ENCODE data around the gene SH2D5.
A peak's percentile ranks its signal among the peaks of the same experiment; 100 is the strongest.

Gene SH2D5

DNA sequence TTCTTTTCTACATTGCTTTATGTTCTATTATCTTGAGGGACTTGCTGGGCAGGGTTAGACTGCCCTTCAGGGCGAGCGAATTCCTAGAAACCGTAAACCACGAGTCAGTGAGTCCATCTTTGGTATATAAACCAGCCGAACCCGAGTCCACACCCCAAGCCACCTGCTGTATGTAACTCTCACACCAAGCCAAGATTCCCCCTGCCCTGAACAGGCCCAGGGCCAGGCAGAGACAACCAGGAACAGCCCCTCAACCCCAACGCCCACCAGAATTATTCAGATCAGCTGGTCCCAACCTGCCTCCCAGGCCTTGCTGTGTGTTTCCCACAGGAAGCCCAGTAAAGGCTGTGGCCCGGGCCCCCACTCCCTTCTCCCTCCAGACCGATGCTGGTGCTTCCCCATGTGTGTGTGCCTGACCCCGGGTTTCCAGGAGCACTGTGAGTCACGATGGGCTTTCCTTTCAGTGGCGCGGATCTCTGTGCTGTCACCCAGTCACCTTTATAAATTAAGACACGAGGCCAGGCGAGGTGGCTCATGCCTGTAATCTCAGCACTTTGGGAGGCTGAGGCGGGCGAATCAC, 31.8 kb downstream of the SH2D5 start:
- TF ChIP-seq CTCF (IDR thresholded peaks at IDR 0.05; ENCODE audit: low read length, missing control alignments): no peak
- no peak for DNase-seq (ENCODE audit: low read depth)
- H3K4me3 ChIP-seq (replicated peaks; ENCODE audit: low read depth, low read length): no peak overlapping the region

GRCh38 chr1:20699558-20699957, 32.9 kb downstream of the SH2D5 start:
- H3K4me3 ChIP-seq (replicated peaks; ENCODE audit: low read depth, low read length): no peak overlapping the region
- TF ChIP-seq CTCF (IDR thresholded peaks at IDR 0.05; ENCODE audit: low read length, missing control alignments): no peak
- DNase-seq (ENCODE audit: low read depth): no peak

DNA sequence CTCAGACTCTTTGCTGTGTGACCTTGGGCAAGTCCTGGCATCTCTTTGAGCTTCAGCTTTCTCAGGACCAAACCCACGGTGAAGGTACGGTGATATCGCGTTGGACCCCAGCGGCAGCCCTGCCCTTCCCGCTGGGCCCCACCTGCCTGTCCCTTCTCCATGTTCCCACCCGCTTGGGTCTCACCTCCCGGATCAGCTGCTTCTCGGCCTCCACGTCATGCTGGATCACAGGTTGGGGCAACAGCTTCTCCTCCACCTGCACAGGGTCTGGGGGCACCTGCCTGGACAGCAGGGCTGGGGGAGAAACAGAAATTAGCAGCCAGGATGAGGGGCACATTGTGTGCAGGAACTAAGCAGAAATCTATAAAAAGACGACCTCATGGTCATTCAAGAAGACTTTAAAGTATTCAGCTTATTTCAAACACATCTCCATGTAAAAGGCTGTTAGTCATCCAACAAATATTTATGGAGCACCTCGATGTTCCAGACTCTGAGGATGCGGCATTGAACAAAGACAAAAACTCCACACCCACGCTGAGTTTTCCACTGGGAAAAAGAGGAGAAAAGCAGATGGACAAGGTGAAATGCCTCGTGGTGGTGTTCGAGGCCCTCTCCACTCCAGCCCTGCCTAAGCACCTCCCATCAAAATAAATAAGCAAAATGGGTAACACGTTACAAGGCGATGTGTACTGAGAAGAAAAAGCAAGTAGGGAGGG, 34.1 kb downstream of the SH2D5 start:
- peak; percentile 43 for DNase-seq (ENCODE audit: low read depth)
- H3K4me3 ChIP-seq (replicated peaks; ENCODE audit: low read depth, low read length): no peak overlapping the region
- no peak for TF ChIP-seq CTCF (IDR thresholded peaks at IDR 0.05; ENCODE audit: low read length, missing control alignments)

DNA sequence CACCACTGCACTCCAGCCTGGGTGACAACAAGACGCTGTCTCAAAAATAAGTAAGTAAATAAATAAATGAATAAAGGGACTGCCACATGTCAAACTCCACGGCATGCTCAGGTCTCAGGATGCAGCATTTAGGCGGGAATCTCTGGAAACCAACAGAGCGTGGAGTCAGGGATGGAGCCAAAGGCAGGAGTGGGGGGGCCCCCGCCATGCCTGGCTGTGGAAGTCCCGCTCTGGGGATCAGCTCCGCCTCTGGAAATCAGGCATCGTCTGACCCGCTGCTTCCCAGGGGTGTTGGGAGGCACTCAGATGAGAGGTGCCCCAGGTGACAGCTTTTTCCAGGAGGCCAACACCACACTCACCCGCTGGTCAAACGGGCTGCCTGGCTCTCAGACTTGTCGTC, 34.9 kb downstream of the SH2D5 start:
- DNase-seq (ENCODE audit: low read depth): no peak
- no peak overlapping the region for H3K4me3 ChIP-seq (replicated peaks; ENCODE audit: low read depth, low read length)
- no peak for TF ChIP-seq CTCF (IDR thresholded peaks at IDR 0.05; ENCODE audit: low read length, missing control alignments)

DNA sequence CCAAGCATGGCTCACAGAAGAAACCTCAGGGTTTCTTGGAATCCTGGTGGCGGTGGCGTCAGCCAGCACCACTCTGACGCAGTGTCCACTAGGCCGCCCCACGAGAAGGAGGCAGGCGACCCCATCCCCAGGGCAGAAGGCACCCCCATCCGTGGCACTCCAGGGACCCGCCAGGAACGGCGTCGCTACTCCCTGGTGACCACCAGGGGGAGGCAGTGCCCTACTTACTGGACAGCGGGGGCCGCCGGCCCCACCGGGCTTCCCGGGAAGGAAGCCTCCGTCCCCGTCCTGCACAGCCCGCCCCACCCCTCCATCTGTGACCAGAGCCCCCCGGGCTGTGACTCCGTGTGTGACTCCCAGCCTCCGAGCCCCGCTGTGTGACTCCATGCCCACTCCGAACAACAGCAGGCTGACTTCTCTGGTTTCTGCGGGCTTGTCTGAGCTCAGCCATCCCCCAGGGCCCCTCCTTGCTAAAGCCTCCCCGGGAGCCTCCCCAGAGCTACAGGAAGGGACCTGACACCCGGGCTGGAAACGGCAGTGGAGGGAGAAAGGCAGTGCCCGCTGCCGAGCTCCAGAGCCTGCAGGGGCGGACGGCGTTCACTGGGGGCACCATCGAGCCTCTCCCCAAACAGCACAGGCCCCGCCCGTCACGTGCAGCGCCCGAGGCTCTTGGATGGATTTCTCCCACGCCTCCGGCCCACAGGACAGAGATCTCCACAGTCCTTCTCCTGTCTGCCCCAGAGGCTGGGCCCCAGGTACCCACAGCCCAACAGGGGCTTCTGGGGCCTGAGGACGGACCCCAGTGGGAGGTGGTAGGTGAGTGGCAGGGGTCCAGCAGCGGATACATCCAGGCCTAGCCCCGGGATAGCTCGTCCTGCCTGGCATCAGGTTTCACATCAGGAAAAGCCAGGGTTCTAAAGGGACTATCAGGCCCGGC, 35.8 kb downstream of the SH2D5 start:
- peak; percentile 81 for TF ChIP-seq CTCF (IDR thresholded peaks at IDR 0.05; ENCODE audit: low read length, missing control alignments)
- peak overlapping the region; percentile 52 for H3K4me3 ChIP-seq (replicated peaks; ENCODE audit: low read depth, low read length)
- DNase-seq (ENCODE audit: low read depth): peak; percentile 95

DNA sequence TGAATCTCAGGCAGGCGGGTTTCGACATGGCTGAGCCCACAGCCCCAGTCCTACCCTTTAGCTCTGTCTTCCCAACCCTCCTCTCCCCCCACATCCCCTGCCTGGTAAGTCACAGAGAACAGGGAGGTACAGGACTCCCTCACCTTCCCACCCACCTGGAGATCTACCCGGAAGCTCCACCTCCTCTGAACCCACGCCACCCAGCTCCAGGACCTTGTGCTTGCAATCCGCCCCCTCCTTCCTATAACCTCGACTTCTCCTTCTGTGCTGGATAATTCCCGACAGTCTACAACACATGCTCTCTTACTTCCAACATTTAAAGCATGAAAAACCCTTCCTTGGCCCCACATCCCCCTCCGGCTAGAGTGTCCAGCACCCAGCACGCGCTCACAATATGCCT, 37.0 kb downstream of the SH2D5 start:
- no peak for DNase-seq (ENCODE audit: low read depth)
- no peak for TF ChIP-seq CTCF (IDR thresholded peaks at IDR 0.05; ENCODE audit: low read length, missing control alignments)
- H3K4me3 ChIP-seq (replicated peaks; ENCODE audit: low read depth, low read length): no peak overlapping the region
